MCF 10A (cell line): ENCODE data around the gene GNB5. TPM values are rescaled to one million over a fixed set of nuclear protein-coding genes. Genes with fewer than 3 reads are reported as not detected.

Experiments used
- BruUV-seq: library from RNA; stranded (reverse); fragments of 400-500 nt; replicated peaks from 2 replicates; lab custom pipeline; 2021; lab: Mats Ljungman, UMichigan
- CTCF ChIA-PET: fragments of 300-600 bp; sonication (Branson Sonifier 250); formaldehyde crosslinking; extraction: SDS; loops from one replicate; lab custom pipeline; 2021; ENCODE audit warnings: antibody characterized with exemption, inconsistent platforms; lab: Yijun Ruan, JAX
- POLR2A ChIA-PET: fragments of 300-600, 350-650 bp; sonication (Branson Sonifier 250); formaldehyde crosslinking; extraction: SDS; loops from one replicate; lab custom pipeline; 2020; ENCODE audit warnings: antibody characterized with exemption, inconsistent platforms; lab: Yijun Ruan, JAX
- DNase-seq: peaks from one replicate; pipeline ENCODE4 v3.0.0-alpha.2; 2018; ENCODE audit not compliant: unreplicated experiment
- H3K27ac Mint-ChIP-seq: one replicate; pipeline ENCODE4 v1.8.0; 2022; ENCODE audit warnings: mild to moderate bottlenecking, low read depth, mixed read lengths; ENCODE audit not compliant: unreplicated experiment
- H3K27me3 Mint-ChIP-seq: one replicate; pipeline ENCODE4 v1.8.0; 2022; ENCODE audit warnings: mixed read lengths; ENCODE audit not compliant: insufficient read depth, unreplicated experiment
- H3K36me3 Mint-ChIP-seq: one replicate; pipeline ENCODE4 v1.8.0; 2022; ENCODE audit warnings: mild to moderate bottlenecking, moderate library complexity, mixed read lengths; ENCODE audit not compliant: insufficient read depth, unreplicated experiment
- H3K4me1 Mint-ChIP-seq: one replicate; pipeline ENCODE4 v1.8.0; 2022; ENCODE audit warnings: mixed read lengths; ENCODE audit not compliant: insufficient read depth, unreplicated experiment
- H3K4me3 Mint-ChIP-seq: one replicate; pipeline ENCODE4 v1.8.0; 2022; ENCODE audit warnings: mild to moderate bottlenecking, moderate library complexity, mixed read lengths; ENCODE audit not compliant: unreplicated experiment
- H3K9me3 Mint-ChIP-seq: one replicate; pipeline ENCODE4 v1.8.0; 2022; ENCODE audit warnings: mixed read lengths; ENCODE audit not compliant: unreplicated experiment
- CTCF ChIP-seq: fragments of 200-600 bp; IDR thresholded peaks from one replicate; pipeline ENCODE4 v1.8.0; 2022; ENCODE audit warnings: antibody characterized with exemption, mild to moderate bottlenecking; ENCODE audit not compliant: unreplicated experiment
- intact Hi-C: fragments of 100-400 bp; cut with micrococcal nuclease; formaldehyde crosslinking; loops from 2 replicates; pipeline ENCODE4 v1.14.1; 2022
- total RNA-seq: library from RNA; stranded (reverse); gene quantifications from 2 replicates; pipeline ENCODE4 v1.2.3, GENCODE V29; 2022

GNB5 gene
- total RNA-seq, 1 experiment from 2014 or later, result 31.8 TPM

GRCh38 chr15:52111517-52112202, 79.5 kb downstream of the GNB5 start:
- no peak for DNase-seq
- no peaks in the 10 kb centered on the region for H3K27me3 Mint-ChIP-seq
- no TSS peak for BruUV-seq
- H3K4me1 Mint-ChIP-seq, result peaks cover 1% of the 10 kb centered on the region
- intact Hi-C loops, result no loop called here
- no peaks in the 10 kb centered on the region for H3K9me3 Mint-ChIP-seq
- no peak overlapping the region for H3K27ac Mint-ChIP-seq
- H3K4me3 Mint-ChIP-seq, result no peak overlapping the region
- ChIA-PET POLR2A (interaction anchor here (1.4 kb wide), 1 partner anchor 17 kb away, joined by 4 read pairs; no protein-coding TSS in a partner anchor), CTCF (no interaction called here)
- peaks cover 4% of the 10 kb centered on the region for H3K36me3 Mint-ChIP-seq
- TF ChIP-seq CTCF, result no peak

GRCh38 chr15:52109559-52110451, 81.4 kb downstream of the GNB5 start:
- intact Hi-C loops, result no loop called here
- Mint-ChIP-seq H3K27ac (no peak overlapping the region), H3K36me3 (peaks cover 4% of the 10 kb centered on the region), H3K9me3 (no peaks in the 10 kb centered on the region), H3K4me3 (no peak overlapping the region), H3K27me3 (no peaks in the 10 kb centered on the region), H3K4me1 (peaks cover 10% of the 10 kb centered on the region)
- ChIA-PET CTCF (interaction anchor here (0.6 to 1.2 kb wide), 4 partner anchors 29 to 152 kb away, joined by 3 read pairs; no protein-coding TSS in a partner anchor), POLR2A (interaction anchor here (0.5 to 0.7 kb wide), 4 partner anchors 9 to 440 kb away, joined by 3 read pairs; no protein-coding TSS in a partner anchor)
- DNase-seq, result no peak
- no TSS peak for BruUV-seq
- no peak for TF ChIP-seq CTCF

- BruUV-seq, result no TSS peak
- Mint-ChIP-seq H3K36me3 (no peaks in the 10 kb centered on the region), H3K9me3 (no peaks in the 10 kb centered on the region), H3K27me3 (no peaks in the 10 kb centered on the region), H3K4me1 (peaks cover 26% of the 10 kb centered on the region), H3K27ac (no peak overlapping the region), H3K4me3 (no peak overlapping the region)
- intact Hi-C loops, result no loop called here
- CTCF ChIA-PET, result interaction anchor here (0.6 to 1.2 kb wide), 4 partner anchors 9 to 133 kb away, joined by 3 to 8 read pairs (median 4); no protein-coding TSS in a partner anchor
- POLR2A ChIA-PET, result interaction anchor here (0.9 to 2.5 kb wide), 4 partner anchors 10 to 38 kb away, joined by 3 to 9 read pairs (median 4); no protein-coding TSS in a partner anchor
- no peak for DNase-seq
- TF ChIP-seq CTCF, result no peak
Measured at GRCh38 chr15:52107238-52107637, 84.0 kb downstream of the GNB5 start.
